Measurements from ENCODE around the gene RPLP1. TPM values are rescaled to one million over a fixed set of nuclear protein-coding genes. Genes with fewer than 3 reads are reported as not detected.
A peak's percentile ranks its signal among the peaks of the same experiment; 100 is the strongest.

RPLP1 gene
- total RNA-seq, 1 donor from 2014 or later, result 572 TPM

GRCh38 chr15:69408841-69409240, 43.8 kb upstream of the RPLP1 start:
- H3K9me3 Mint-ChIP-seq (ENCODE audit: unreplicated experiment), result no peaks in the 10 kb centered on the region
- no peaks in the 10 kb centered on the region for H3K4me1 Mint-ChIP-seq (ENCODE audit: low read depth, unreplicated experiment)
- no peak for TF ChIP-seq CTCF (IDR thresholded peaks at IDR 0.05; ENCODE audit: partially characterized antibody, unreplicated experiment)
- H3K36me3 Mint-ChIP-seq (ENCODE audit: unreplicated experiment), result no peaks in the 10 kb centered on the region
- H3K4me3 Mint-ChIP-seq (ENCODE audit: unreplicated experiment), result no peak overlapping the region
- H3K27ac Mint-ChIP-seq (ENCODE audit: unreplicated experiment), result no peak overlapping the region
- DNase-seq, result no peak
- no peaks in the 10 kb centered on the region for H3K27me3 Mint-ChIP-seq (ENCODE audit: unreplicated experiment)

DNA sequence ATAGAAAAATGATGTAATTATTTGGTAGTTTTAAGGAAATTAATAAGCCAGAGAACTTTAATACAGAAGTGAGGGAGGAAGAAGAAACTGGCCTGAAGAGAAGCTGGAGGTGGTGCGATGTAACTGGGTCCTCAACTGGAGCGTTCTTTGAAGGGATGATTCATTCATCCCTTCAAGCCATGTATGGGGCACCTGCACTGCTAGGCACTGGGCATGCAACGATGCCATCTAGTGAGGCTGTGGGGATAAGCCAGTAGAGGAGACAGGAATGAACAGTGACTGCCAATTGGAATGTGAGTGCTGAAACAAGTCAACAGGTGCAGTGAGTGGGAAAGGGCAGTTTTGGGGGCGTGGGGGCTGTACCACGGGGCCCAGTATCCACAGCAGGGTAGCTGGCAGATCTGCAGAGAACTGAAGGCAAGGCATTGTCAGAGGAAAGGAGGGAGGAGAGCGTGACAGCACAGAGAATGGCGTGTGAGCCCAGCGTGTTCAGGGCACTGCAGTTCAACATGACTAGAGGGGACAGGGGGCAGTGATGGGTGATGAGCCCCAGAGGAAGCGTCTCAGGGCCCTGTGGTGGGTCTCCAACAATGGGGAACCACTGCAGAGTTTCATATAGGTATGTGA, 42.3 kb upstream of the RPLP1 start:
- no peak overlapping the region for H3K4me3 Mint-ChIP-seq (ENCODE audit: unreplicated experiment)
- H3K27ac Mint-ChIP-seq (ENCODE audit: unreplicated experiment), result no peak overlapping the region
- H3K9me3 Mint-ChIP-seq (ENCODE audit: unreplicated experiment), result no peaks in the 10 kb centered on the region
- H3K4me1 Mint-ChIP-seq (ENCODE audit: low read depth, unreplicated experiment), result no peaks in the 10 kb centered on the region
- no peaks in the 10 kb centered on the region for H3K27me3 Mint-ChIP-seq (ENCODE audit: unreplicated experiment)
- no peaks in the 10 kb centered on the region for H3K36me3 Mint-ChIP-seq (ENCODE audit: unreplicated experiment)
- TF ChIP-seq CTCF (IDR thresholded peaks at IDR 0.05; ENCODE audit: partially characterized antibody, unreplicated experiment), result no peak
- DNase-seq, result no peak

GRCh38 chr15:69412274-69412673, 40.3 kb upstream of the RPLP1 start:
- no peak for DNase-seq
- no peaks in the 10 kb centered on the region for H3K27me3 Mint-ChIP-seq (ENCODE audit: unreplicated experiment)
- no peak overlapping the region for H3K27ac Mint-ChIP-seq (ENCODE audit: unreplicated experiment)
- H3K4me1 Mint-ChIP-seq (ENCODE audit: low read depth, unreplicated experiment), result no peaks in the 10 kb centered on the region
- H3K36me3 Mint-ChIP-seq (ENCODE audit: unreplicated experiment), result no peaks in the 10 kb centered on the region
- no peak overlapping the region for H3K4me3 Mint-ChIP-seq (ENCODE audit: unreplicated experiment)
- no peak for TF ChIP-seq CTCF (IDR thresholded peaks at IDR 0.05; ENCODE audit: partially characterized antibody, unreplicated experiment)
- H3K9me3 Mint-ChIP-seq (ENCODE audit: unreplicated experiment), result no peaks in the 10 kb centered on the region

- no peak for TF ChIP-seq CTCF (IDR thresholded peaks at IDR 0.05; ENCODE audit: partially characterized antibody, unreplicated experiment)
- H3K27ac Mint-ChIP-seq (ENCODE audit: unreplicated experiment), result no peak overlapping the region
- no peak overlapping the region for H3K4me3 Mint-ChIP-seq (ENCODE audit: unreplicated experiment)
- no peaks in the 10 kb centered on the region for H3K9me3 Mint-ChIP-seq (ENCODE audit: unreplicated experiment)
- H3K27me3 Mint-ChIP-seq (ENCODE audit: unreplicated experiment), result no peaks in the 10 kb centered on the region
- no peak for DNase-seq
- H3K4me1 Mint-ChIP-seq (ENCODE audit: low read depth, unreplicated experiment), result no peaks in the 10 kb centered on the region
- no peaks in the 10 kb centered on the region for H3K36me3 Mint-ChIP-seq (ENCODE audit: unreplicated experiment)
Observed at GRCh38 chr15:69412701-69413100, 39.9 kb upstream of the RPLP1 start.

DNA sequence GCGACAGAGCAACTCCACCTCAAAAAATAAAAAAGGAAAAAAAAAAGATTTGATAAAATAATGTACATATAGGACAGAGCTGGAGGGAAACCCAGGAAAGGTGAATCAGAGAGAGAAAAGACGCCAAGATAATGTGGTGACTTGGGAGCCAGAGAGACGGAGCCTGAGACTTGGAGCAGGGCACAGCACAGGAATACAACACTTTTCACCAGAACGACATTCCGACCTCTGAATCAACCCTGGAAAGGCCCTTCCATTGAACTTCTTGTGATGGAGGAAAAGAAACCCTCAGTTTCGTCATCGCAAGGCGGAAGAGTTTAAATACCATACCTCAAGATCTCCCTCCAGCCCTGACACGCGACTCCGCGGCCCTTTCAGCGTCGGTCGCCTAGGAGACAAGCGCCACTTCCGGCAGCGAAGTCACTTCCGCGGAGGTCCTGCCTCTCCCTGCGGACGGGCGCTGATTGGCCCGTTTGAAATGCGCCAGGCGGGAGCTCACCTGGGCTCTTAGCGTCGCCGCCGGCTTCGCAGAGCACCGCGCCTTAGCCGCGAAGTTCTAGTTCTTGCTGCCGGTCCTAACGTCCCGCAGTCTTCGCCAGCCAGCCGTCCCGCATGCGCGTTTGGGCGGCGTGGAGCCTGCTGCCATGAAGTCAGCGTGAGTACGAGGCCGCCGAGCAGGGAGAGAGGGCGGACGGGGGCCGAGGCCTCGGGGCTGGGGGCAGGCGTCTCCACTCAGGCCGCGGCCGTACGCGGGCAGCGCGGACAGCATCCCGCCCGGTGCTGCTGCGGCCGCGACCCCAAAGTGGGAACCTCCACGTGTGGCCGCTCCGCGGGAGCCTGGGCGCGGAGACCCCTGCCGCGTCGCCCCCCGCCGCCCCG, 38.6 kb upstream of the RPLP1 start, which contains the start of gene KIF23:
KIF23 (plus strand) TSS at position 528 of the 879 bp plus-strand sequence; CDS start at position 645, 117 bp downstream.
- TF ChIP-seq CTCF (IDR thresholded peaks at IDR 0.05; ENCODE audit: partially characterized antibody, unreplicated experiment), result no peak
- Mint-ChIP-seq H3K27ac (ENCODE audit: unreplicated experiment) (no peak within 1 kb of the TSS), H3K4me3 (ENCODE audit: unreplicated experiment) (peak within 1 kb of the TSS; percentile 93), H3K36me3 (ENCODE audit: unreplicated experiment) (no peaks in the 10 kb centered on the region), H3K4me1 (ENCODE audit: low read depth, unreplicated experiment) (no peaks in the 10 kb centered on the region), H3K9me3 (ENCODE audit: unreplicated experiment) (no peaks in the 10 kb centered on the region), H3K27me3 (ENCODE audit: unreplicated experiment) (no peaks in the 10 kb centered on the region)
- peak; percentile 93 for DNase-seq

Data from glutamatergic neuron (in vitro differentiated cells).